Liver (tissue), 2 donors: ENCODE data around the gene ZFAND2B.

Source experiments
- CTCF ChIP-seq: fragments of 150-350 bp; IDR thresholded peaks from 2 replicates; pipeline ENCODE4 v1.5.1; 2017; ENCODE audit warnings: improper control_type of control experiment, low read depth, low read length; ENCODE audit not compliant: missing input control
- MAX ChIP-seq: IDR thresholded peaks from 2 replicates; pipeline ENCODE4 v1.6.1; 2016; ENCODE audit warnings: antibody characterized with exemption
- donor health status: healthy.

DNA sequence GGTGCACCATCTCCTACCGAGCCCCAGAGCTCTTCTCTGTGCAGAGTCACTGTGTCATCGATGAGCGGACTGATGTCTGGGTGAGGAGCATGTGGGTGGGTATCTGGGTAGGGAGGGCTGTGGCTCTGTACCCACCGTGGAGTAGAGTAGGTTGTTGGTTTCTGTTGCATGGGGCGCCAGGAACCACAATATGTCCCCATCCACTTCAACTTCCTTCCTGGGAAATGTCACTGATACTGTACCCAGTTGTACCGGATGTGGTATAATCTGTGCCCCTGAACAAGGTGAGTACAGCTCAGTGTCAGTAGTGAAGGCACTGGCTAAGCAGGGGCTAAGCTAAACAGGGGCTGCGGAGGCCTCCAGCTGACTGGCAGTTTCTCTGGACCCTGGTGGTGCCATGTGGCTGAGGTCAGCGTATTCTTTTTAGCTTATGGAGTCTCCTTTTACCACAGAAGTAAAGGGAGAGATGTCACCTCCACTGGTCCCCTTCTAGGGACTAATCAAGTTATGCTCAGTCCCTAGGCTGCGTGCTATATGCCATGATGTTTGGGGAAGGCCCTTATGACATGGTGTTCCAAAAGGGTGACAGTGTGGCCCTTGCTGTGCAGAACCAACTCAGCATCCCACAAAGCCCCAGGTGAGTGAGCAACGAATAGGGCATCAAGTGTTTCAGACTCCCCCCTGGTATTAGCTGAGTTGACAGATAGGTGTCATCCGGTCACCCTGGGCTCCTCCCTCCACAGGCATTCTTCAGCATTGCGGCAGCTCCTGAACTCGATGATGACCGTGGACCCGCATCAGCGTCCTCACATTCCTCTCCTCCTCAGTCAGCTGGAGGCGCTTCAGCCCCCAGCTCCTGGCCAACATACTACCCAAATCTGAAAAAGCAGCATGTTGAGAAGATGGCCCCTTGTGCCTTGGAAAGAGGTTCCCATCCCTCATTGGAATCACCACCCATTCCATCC lies 41.4 kb downstream of the ZFAND2B start:
- TF ChIP-seq CTCF (no peak), MAX (no peak)
